ENCODE data around the gene SLC2A4. TPM values are rescaled to one million over a fixed set of nuclear protein-coding genes. Genes with fewer than 3 reads are reported as not detected.
"Not testable (repeated sequence)": the region's sequence is repeated elsewhere in the genome, so short reads cannot be mapped to it uniquely, and the experiment has no call there.

Gene SLC2A4
- total and polyA plus RNA-seq, 3 experiments from 2014 or later, result 0.18 to 0.24 TPM; not detected in 1

DNA sequence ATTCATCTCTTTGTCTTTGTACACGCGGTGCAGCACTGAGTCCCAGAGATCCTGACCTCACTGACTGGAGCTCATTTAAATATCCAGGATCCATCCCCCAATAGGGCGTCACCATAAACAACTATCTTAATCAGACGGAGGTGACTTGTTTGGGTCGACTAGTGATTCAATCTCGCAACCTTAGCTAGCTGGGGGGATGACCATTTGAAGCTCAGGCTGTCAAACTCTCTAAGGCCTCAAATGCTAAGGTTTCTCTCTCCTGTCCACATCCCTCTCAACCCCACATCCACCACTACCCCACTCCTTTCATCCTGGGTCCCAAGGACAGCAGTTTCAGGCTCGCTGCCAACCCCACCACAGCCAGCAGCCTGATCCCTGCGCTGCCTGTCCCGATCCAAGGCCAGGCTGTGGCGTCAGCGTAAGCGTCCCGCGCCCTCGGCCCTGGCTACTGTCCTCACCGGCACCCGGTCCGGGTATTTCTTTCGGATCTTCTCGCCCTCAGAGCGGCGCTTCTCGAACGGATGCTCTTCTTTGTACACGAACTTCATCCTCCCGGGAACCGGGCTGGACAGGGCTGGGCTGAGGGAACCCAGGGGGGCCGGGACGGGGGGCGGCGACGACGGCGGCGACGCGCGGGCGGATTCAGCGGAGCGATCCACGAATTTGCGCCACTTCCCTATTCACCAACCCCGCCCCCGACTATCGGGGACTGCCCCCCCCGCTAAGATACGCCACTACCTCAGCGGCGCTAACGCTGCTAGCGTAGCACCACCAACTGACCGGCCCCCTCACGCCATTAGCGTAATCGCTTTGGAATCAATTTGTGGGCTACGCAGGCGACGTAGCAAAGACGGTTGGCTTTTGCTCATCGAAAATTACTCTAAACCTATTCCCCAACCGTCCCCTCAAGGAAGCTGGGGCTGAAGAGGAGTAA lies 39.5 kb upstream of the SLC2A4 start, which contains the start of gene GABARAP:
TSS of gene GABARAP (minus strand) at position 667 of the 934 bp plus-strand sequence. CDS start at position 548, 119 bp downstream.
- ChIA-PET POLR2A (interaction anchor here (1.0 to 4.3 kb wide), 10 partner anchors 8 to 206 kb away, joined by 4 to 16 read pairs (median 8); partner anchors contain the start of genes ACADVL, ACAP1, CTDNEP1 and DLG4), CTCF (interaction anchor here (0.6 to 2.8 kb wide), 12 partner anchors 9 to 610 kb away, joined by 3 to 13 read pairs (median 3); partner anchors contain the start of genes ACADVL, CLDN7, CTDNEP1 and DLG4)
- H3K27ac Mint-ChIP-seq, result peak within 1 kb of the TSS; percentile 96 to 100 (median 99)
- no peaks in the 10 kb centered on the region for H3K9me3 ChIP-seq (ENCODE audit: low read length)
- peaks cover 35% of the 10 kb centered on the region for H3K36me3 ChIP-seq (ENCODE audit: insufficient read depth, low read length)
- H3K36me3 Mint-ChIP-seq, result peaks cover 0 to 71% (median 22%) of the 10 kb centered on the region in 3 donors
- H3K4me3 Mint-ChIP-seq, result peak within 1 kb of the TSS; percentile 93 to 98 (median 96)
- H3K4me3 ChIP-seq (ENCODE audit: low read length), result peak within 1 kb of the TSS; percentile 78
- no peaks in the 10 kb centered on the region for H3K27me3 ChIP-seq (ENCODE audit: insufficient read depth, low read length, poor library complexity, severe bottlenecking)
- peak within 1 kb of the TSS; percentile 69 for H3K27ac ChIP-seq (ENCODE audit: low read depth, low read length)
- H3K9me3 Mint-ChIP-seq, result peaks cover 0 to 3% (median 0%) of the 10 kb centered on the region in 5 donors
- peaks cover 0 to 11% of the 10 kb centered on the region in 2 donors for H3K27me3 Mint-ChIP-seq
- DNase-seq, result peak; percentile 88 to 94 (median 90)
- H3K4me1 Mint-ChIP-seq, result peaks cover 41 to 48% (median 43%) of the 10 kb centered on the region in 3 donors
- H3K4me1 ChIP-seq (ENCODE audit: insufficient read depth, low read length), result peaks cover 35% of the 10 kb centered on the region

- Mint-ChIP-seq H3K36me3 (peaks cover 0 to 70% (median 23%) of the 10 kb centered on the region in 3 donors), H3K4me1 (peaks cover 37 to 43% (median 39%) of the 10 kb centered on the region in 3 donors), H3K27me3 (peaks cover 0 to 11% of the 10 kb centered on the region in 2 donors), H3K9me3 (peaks cover 0 to 3% (median 0%) of the 10 kb centered on the region in 5 donors), H3K4me3 (peak overlapping the region; percentile 93 to 98 (median 96)), H3K27ac (peak overlapping the region; percentile 96 to 100 (median 99))
- Histone ChIP-seq H3K9me3 (ENCODE audit: low read length) (no peaks in the 10 kb centered on the region), H3K36me3 (ENCODE audit: insufficient read depth, low read length) (peaks cover 37% of the 10 kb centered on the region), H3K4me1 (ENCODE audit: insufficient read depth, low read length) (peaks cover 29% of the 10 kb centered on the region), H3K4me3 (ENCODE audit: low read length) (peak overlapping the region; percentile 78), H3K27me3 (ENCODE audit: insufficient read depth, low read length, poor library complexity, severe bottlenecking) (no peaks in the 10 kb centered on the region), H3K27ac (ENCODE audit: low read depth, low read length) (peak overlapping the region; percentile 69)
- ChIA-PET POLR2A (interaction anchor here (0.5 to 2.7 kb wide), 11 partner anchors 8 to 230 kb away, joined by 3 to 13 read pairs (median 6); partner anchors contain the start of genes ACADVL, ACAP1, CTDNEP1 and DLG4), CTCF (interaction anchor here (0.6 to 2.8 kb wide), 10 partner anchors 8 to 609 kb away, joined by 3 to 8 read pairs (median 3); partner anchors contain the start of genes ACADVL, CLDN7, CTDNEP1 and DLG4)
- DNase-seq, result peak; percentile 91 to 96 (median 94)
These were observed 38.6 kb upstream of the SLC2A4 start for GRCh38 chr17:7242717-7243452.

DNA sequence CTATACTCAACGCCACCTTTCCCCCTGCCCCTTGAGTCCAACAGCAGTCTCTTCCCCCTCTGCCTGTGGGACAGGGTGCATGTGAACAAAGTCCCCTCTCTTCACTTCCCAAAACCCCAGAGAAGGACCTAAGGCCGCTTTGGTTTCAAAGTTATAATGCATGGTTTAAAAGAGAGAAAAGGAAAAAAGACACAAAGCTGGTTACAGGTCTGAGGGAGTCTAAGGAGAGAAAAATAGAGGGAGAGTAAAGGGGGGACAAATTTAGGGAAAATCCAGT lies 38.1 kb upstream of the SLC2A4 start:
- H3K27me3 ChIP-seq (ENCODE audit: insufficient read depth, low read length, poor library complexity, severe bottlenecking), result no peaks in the 10 kb centered on the region

GRCh38 chr17:7243838-7244237 lies 37.7 kb upstream of the SLC2A4 start:
- Mint-ChIP-seq H3K36me3 (peaks cover 0 to 67% (median 23%) of the 10 kb centered on the region in 3 donors), H3K4me3 (peak overlapping the region; percentile 32 to 98 (median 80)), H3K27ac (peak overlapping the region in 3 of 8 donors; percentile 63 to 99 (median 96)), H3K27me3 (peaks cover 0 to 11% of the 10 kb centered on the region in 2 donors), H3K4me1 (peaks cover 42 to 48% (median 45%) of the 10 kb centered on the region in 3 donors)
- Histone ChIP-seq H3K36me3 (ENCODE audit: insufficient read depth, low read length) (peaks cover 37% of the 10 kb centered on the region), H3K4me1 (ENCODE audit: insufficient read depth, low read length) (peaks cover 31% of the 10 kb centered on the region)
- H3K27me3 ChIP-seq (ENCODE audit: insufficient read depth, low read length, poor library complexity, severe bottlenecking); H3K4me3 ChIP-seq (ENCODE audit: low read length); H3K27ac ChIP-seq (ENCODE audit: low read depth, low read length); H3K9me3 ChIP-seq (ENCODE audit: low read length); DNase-seq; H3K9me3 Mint-ChIP-seq: not testable (repeated sequence)
- ChIA-PET CTCF (interaction anchor here (2.8 kb wide), 1 partner anchor 52 kb away, joined by 8 read pairs; no protein-coding TSS in a partner anchor), POLR2A (interaction anchor here (0.6 kb wide), 1 partner anchor 193 kb away, joined by 5 read pairs; no protein-coding TSS in a partner anchor)

More for the DNA sequence above, 38.1 kb upstream of the SLC2A4 start:
- POLR2A ChIA-PET, result interaction anchor here (0.6 to 2.7 kb wide), 6 partner anchors 8 to 197 kb away, joined by 4 to 13 read pairs (median 6); partner anchors contain the start of genes ACAP1, CTDNEP1, DVL2 and ELP5
- Histone ChIP-seq H3K27ac (ENCODE audit: low read depth, low read length) (peak overlapping the region; percentile 69), H3K4me1 (ENCODE audit: insufficient read depth, low read length) (peaks cover 29% of the 10 kb centered on the region), H3K9me3 (ENCODE audit: low read length) (no peaks in the 10 kb centered on the region), H3K4me3 (ENCODE audit: low read length) (peak overlapping the region; percentile 78), H3K36me3 (ENCODE audit: insufficient read depth, low read length) (peaks cover 37% of the 10 kb centered on the region)
- Mint-ChIP-seq H3K27me3 (peaks cover 0 to 11% of the 10 kb centered on the region in 2 donors), H3K9me3 (peaks cover 0 to 3% (median 0%) of the 10 kb centered on the region in 5 donors), H3K27ac (peak overlapping the region; percentile 77 to 99 (median 96)), H3K4me3 (peak overlapping the region; percentile 76 to 98 (median 94)), H3K4me1 (peaks cover 37 to 44% (median 40%) of the 10 kb centered on the region in 3 donors), H3K36me3 (peaks cover 0 to 69% (median 23%) of the 10 kb centered on the region in 3 donors)
- CTCF ChIA-PET, result interaction anchor here (1.2 to 2.8 kb wide), 2 partner anchors 24 to 53 kb away, joined by 6 to 8 read pairs; partner anchors contain the start of genes ACADVL and DLG4
- no peak for DNase-seq

- Histone ChIP-seq H3K9me3 (ENCODE audit: low read length) (no peaks in the 10 kb centered on the region), H3K4me1 (ENCODE audit: insufficient read depth, low read length) (peaks cover 31% of the 10 kb centered on the region), H3K27ac (ENCODE audit: low read depth, low read length) (no peak overlapping the region), H3K27me3 (ENCODE audit: insufficient read depth, low read length, poor library complexity, severe bottlenecking) (no peaks in the 10 kb centered on the region), H3K36me3 (ENCODE audit: insufficient read depth, low read length) (peaks cover 25% of the 10 kb centered on the region), H3K4me3 (ENCODE audit: low read length) (no peak overlapping the region)
- H3K4me3 Mint-ChIP-seq, result peak overlapping the region in 3 of 7 donors; percentile 27 to 64 (median 34)
- peak overlapping the region in 4 of 8 donors; percentile 32 to 95 (median 76) for H3K27ac Mint-ChIP-seq
- no peak for DNase-seq
- ChIA-PET CTCF (interaction anchor here (1.6 kb wide), 1 partner anchor 27 kb away, joined by 4 read pairs; the partner anchor contains the start of genes ACADVL and DLG4), POLR2A (no interaction called here)
- H3K4me1 Mint-ChIP-seq, result peaks cover 40 to 48% (median 44%) of the 10 kb centered on the region in 3 donors
- H3K36me3 Mint-ChIP-seq, result peaks cover 0 to 49% (median 14%) of the 10 kb centered on the region in 3 donors
- peaks cover 0 to 3% (median 0%) of the 10 kb centered on the region in 5 donors for H3K9me3 Mint-ChIP-seq
- peaks cover 0 to 7% of the 10 kb centered on the region in 2 donors for H3K27me3 Mint-ChIP-seq
These were observed 34.7 kb upstream of the SLC2A4 start for GRCh38 chr17:7246779-7247178.

- Mint-ChIP-seq H3K4me3 (peak overlapping the region; percentile 37 to 95 (median 93)), H3K36me3 (peaks cover 0 to 50% (median 16%) of the 10 kb centered on the region in 3 donors), H3K4me1 (peaks cover 39 to 47% (median 46%) of the 10 kb centered on the region in 3 donors), H3K27ac (peak overlapping the region in 3 of 8 donors; percentile 35 to 91 (median 63)), H3K9me3 (no peaks in the 10 kb centered on the region), H3K27me3 (peaks cover 0 to 2% of the 10 kb centered on the region in 2 donors)
- no peaks in the 10 kb centered on the region for H3K27me3 ChIP-seq (ENCODE audit: insufficient read depth, low read length, poor library complexity, severe bottlenecking)
- ChIA-PET CTCF (interaction anchor here (1.9 kb wide), 1 partner anchor 9 kb away, joined by 5 read pairs; no protein-coding TSS in a partner anchor), POLR2A (no interaction called here)
- no peak for DNase-seq
- no peak overlapping the region for H3K4me3 ChIP-seq (ENCODE audit: low read length)
- no peaks in the 10 kb centered on the region for H3K9me3 ChIP-seq (ENCODE audit: low read length)
- H3K36me3 ChIP-seq (ENCODE audit: insufficient read depth, low read length), result peaks cover 25% of the 10 kb centered on the region
- H3K27ac ChIP-seq (ENCODE audit: low read depth, low read length), result no peak overlapping the region
- peaks cover 33% of the 10 kb centered on the region for H3K4me1 ChIP-seq (ENCODE audit: insufficient read depth, low read length)
These were observed 32.7 kb upstream of the SLC2A4 start for GRCh38 chr17:7248796-7249195.

DNA sequence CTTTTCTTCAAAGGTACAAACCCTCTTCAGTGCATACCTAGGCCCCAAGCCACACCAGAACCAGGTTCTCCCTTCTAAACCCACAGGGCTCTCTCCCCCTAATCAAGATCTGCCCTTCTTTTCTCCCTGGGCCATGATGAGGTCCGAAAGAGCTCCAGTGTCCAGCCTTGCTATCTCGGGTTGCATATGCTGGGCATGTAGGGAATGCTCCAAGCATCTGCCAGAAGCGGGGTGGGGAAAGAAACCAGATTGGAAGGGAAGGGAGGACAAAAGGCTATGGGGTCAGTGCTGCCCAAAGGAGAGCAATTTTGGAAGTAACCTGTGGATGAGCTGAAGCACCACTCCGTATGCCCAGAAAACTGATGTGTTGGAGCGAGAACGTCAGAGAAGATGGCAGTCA lies 32.3 kb upstream of the SLC2A4 start:
- H3K9me3 Mint-ChIP-seq, result no peaks in the 10 kb centered on the region
- Histone ChIP-seq H3K27ac (ENCODE audit: low read depth, low read length) (no peak overlapping the region), H3K36me3 (ENCODE audit: insufficient read depth, low read length) (peaks cover 26% of the 10 kb centered on the region), H3K9me3 (ENCODE audit: low read length) (no peaks in the 10 kb centered on the region), H3K4me1 (ENCODE audit: insufficient read depth, low read length) (peaks cover 33% of the 10 kb centered on the region), H3K4me3 (ENCODE audit: low read length) (no peak overlapping the region), H3K27me3 (ENCODE audit: insufficient read depth, low read length, poor library complexity, severe bottlenecking) (no peaks in the 10 kb centered on the region)
- peaks cover 0 to 2% of the 10 kb centered on the region in 2 donors for H3K27me3 Mint-ChIP-seq
- no peak for DNase-seq
- POLR2A ChIA-PET, result no interaction called here
- peak overlapping the region; percentile 66 to 95 (median 93) for H3K4me3 Mint-ChIP-seq
- CTCF ChIA-PET, result interaction anchor here (1.0 to 1.9 kb wide), 2 partner anchors 9 to 47 kb away, joined by 3 to 5 read pairs; no protein-coding TSS in a partner anchor
- H3K4me1 Mint-ChIP-seq, result peaks cover 41 to 51% (median 46%) of the 10 kb centered on the region in 3 donors
- H3K36me3 Mint-ChIP-seq, result peaks cover 0 to 50% (median 18%) of the 10 kb centered on the region in 3 donors
- H3K27ac Mint-ChIP-seq, result peak overlapping the region in 2 of 8 donors; percentile 76 to 91
